CD4-positive, alpha-beta T cell treated with Interleukin-17A for 4 hours (primary cell): Measurements from ENCODE around the gene TGM5.
"Not testable (repeated sequence)": the region's sequence is repeated elsewhere in the genome, so short reads cannot be mapped to it uniquely, and the experiment has no call there.

Experiments
- DNase-seq: peaks from one replicate; pipeline ENCODE4 v3.0.0-alpha.2; 2020; ENCODE audit warnings: mixed read lengths

Gene TGM5

GRCh38 chr15:43266834-43267233, at the start of gene TGM5:
Gene TGM5, minus strand, starts transcription at chr15:43266928. Its CDS starts 79 bp downstream, at chr15:43266849.
- no peak for DNase-seq

- no peak for DNase-seq
Observed at GRCh38 chr15:43314171-43314570, 47.4 kb upstream of the TGM5 start.

GRCh38 chr15:43312378-43312777, 45.6 kb upstream of the TGM5 start:
- no peak for DNase-seq

- no peak for DNase-seq
Observed at GRCh38 chr15:43302205-43302817, 35.6 kb upstream of the TGM5 start, which contains the start of gene TGM7. Gene TGM7, minus strand, starts transcription at chr15:43302255.

GRCh38 chr15:43299884-43300283, 33.2 kb upstream of the TGM5 start:
- no peak for DNase-seq

- DNase-seq: no peak
Observed at GRCh38 chr15:43299411-43299810, 32.7 kb upstream of the TGM5 start.

- DNase-seq: no peak
Observed at GRCh38 chr15:43294091-43294706, 27.5 kb upstream of the TGM5 start.

GRCh38 chr15:43293432-43293831, 26.7 kb upstream of the TGM5 start:
- peak; percentile 15 for DNase-seq

GRCh38 chr15:43292375-43293078, 25.8 kb upstream of the TGM5 start:
- DNase-seq: no peak

GRCh38 chr15:43289656-43290055, 22.9 kb upstream of the TGM5 start:
- DNase-seq: not testable (repeated sequence)

- no peak for DNase-seq
Observed at GRCh38 chr15:43287254-43287653, 20.5 kb upstream of the TGM5 start.

GRCh38 chr15:43286074-43286473, 19.3 kb upstream of the TGM5 start:
- DNase-seq: no peak

- DNase-seq: peak; percentile 62
Observed at GRCh38 chr15:43285609-43286037, 18.9 kb upstream of the TGM5 start.

GRCh38 chr15:43283526-43283925, 16.8 kb upstream of the TGM5 start:
- DNase-seq: no peak

- DNase-seq: no peak
Observed at GRCh38 chr15:43281926-43282602, 15.3 kb upstream of the TGM5 start.

- DNase-seq: no peak
Observed at GRCh38 chr15:43280996-43281395, 14.3 kb upstream of the TGM5 start.

- no peak for DNase-seq
Observed at GRCh38 chr15:43279496-43279895, 12.8 kb upstream of the TGM5 start.

GRCh38 chr15:43278869-43279268, 12.1 kb upstream of the TGM5 start:
- no peak for DNase-seq

GRCh38 chr15:43277901-43278300, 11.2 kb upstream of the TGM5 start:
- DNase-seq: no peak

- no peak for DNase-seq
Observed at GRCh38 chr15:43277231-43277823, 10.6 kb upstream of the TGM5 start.

- DNase-seq: no peak
Observed at GRCh38 chr15:43276563-43277200, 10.0 kb upstream of the TGM5 start.

- DNase-seq: no peak
Observed at GRCh38 chr15:43275740-43276562, 9.2 kb upstream of the TGM5 start.
